AG09319 (cell line): ENCODE measurements around the gene MAMLD1.

Source experiments
- DNase-seq: peaks from one replicate; pipeline ENCODE4 v3.0.0-alpha.2; 2010; ENCODE audit warnings: low read depth; ENCODE audit errors: extremely low read depth
- CTCF ChIP-seq: IDR thresholded peaks from 2 replicates; pipeline ENCODE4 v1.5.1; 2011; ENCODE audit warnings: low read depth, mild to moderate bottlenecking, inconsistent platforms, low read length, moderate library complexity

MAMLD1 gene

GRCh38 chrX:150525061-150525919 is 162.2 kb downstream of the MAMLD1 start:
- no peak for TF ChIP-seq CTCF
- DNase-seq, result no peak

- DNase-seq, result no peak
Measured at GRCh38 chrX:150526692-150527091, 163.6 kb downstream of the MAMLD1 start.

DNA sequence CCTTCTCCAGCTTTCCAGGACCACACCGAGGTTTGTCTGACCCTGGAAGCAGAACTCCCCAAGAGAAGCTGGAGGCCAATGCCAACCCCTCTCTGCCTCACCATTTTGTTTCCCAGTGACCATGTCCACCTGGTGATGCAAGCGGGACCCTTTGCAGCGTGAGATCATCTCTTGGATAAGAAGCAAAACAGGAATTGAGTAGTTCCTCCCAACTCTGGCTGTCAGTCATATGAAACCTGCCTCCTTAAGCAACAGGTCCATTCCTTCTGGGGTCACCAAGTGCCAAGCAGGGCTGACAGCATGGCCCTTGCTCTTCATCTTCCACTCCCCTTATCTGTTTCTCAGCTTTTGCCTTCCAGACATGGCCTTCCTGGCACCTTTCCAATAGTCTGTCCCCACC is 164.0 kb downstream of the MAMLD1 start:
- DNase-seq, result no peak
- TF ChIP-seq CTCF, result no peak

More at GRCh38 chrX:150526692-150527091, 163.6 kb downstream of the MAMLD1 start:
- no peak for TF ChIP-seq CTCF

DNA sequence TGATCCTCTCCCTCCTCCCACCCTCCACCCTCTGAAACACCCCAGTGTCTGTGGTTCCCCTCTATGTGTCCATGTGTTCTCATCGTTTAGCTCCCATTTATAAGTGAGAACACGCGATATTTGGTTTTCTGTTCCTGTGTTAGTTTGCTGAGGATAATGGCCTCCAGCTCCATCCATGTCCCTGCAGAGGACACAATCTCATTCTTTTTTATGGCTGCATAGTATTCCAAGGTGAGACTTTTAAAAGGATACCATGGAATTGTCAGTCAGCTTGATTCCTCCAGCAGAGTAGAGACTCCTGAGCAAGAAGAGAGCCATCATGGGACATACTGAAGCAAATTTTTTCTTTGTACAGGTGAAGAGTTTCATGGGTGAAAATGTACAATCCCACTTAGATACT is 166.5 kb downstream of the MAMLD1 start:
- TF ChIP-seq CTCF, result no peak
- DNase-seq, result no peak

DNA sequence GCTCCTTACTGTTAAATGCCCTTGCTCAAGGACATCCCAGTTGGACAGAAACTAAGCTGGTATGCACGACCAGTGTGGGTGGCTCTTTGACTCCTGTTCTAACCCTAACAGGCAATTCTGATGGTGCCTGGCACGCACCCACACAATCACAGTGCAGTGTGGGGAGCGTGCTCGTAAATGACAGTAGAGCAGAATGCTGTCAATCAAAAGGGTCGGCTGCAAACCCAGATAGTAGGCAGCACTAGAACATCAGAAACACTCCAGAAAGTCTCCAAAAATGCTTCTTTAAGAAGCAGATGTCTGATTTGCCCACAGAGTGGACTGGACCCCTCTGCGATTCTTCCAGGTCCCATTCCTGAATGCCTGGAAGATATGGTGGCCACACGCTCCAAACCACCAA is 167.7 kb downstream of the MAMLD1 start:
- no peak for TF ChIP-seq CTCF
- DNase-seq, result no peak

DNA sequence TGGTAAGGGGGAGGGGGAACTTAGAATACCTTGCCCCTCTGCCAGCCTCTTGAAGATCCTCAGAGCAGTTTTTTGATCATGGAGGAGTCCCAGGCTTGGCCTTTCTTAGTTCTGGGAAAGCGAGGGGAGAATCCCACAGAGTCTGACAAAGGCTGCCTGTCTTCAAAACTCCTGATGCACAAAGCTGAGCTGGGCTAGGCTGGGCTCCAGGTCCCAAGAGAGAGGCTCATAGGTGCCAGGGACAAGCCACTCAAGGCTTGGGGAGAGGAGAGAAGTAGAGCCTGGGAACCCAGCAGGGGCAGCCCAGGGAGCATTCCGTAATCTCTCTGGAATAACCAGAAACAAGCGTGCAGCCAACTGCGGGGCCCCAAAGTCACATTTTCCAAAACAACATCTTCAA is 168.3 kb downstream of the MAMLD1 start:
- TF ChIP-seq CTCF, result no peak
- DNase-seq, result no peak

DNA sequence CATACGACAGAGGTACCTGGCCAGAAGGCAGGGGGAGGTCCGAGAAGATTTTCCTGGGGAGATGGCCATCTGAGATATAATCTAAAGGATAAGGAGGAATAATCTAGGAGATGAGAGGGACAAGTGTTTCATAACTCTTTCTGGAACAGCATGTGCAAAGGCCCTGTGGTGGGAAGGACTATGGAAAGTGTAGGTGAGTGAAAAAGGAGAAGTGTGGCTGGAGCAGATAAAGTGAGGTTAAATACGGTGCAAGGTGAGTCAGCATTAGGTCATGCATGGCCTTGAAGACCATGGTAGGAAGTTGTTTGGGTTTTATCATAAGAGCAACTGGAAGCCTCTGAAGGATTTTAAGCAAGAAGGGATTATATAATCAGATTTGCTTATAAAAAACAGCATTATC is 170.7 kb downstream of the MAMLD1 start:
- DNase-seq, result no peak
- TF ChIP-seq CTCF, result no peak
